ENCODE data around the gene IGFBP4.

DNA sequence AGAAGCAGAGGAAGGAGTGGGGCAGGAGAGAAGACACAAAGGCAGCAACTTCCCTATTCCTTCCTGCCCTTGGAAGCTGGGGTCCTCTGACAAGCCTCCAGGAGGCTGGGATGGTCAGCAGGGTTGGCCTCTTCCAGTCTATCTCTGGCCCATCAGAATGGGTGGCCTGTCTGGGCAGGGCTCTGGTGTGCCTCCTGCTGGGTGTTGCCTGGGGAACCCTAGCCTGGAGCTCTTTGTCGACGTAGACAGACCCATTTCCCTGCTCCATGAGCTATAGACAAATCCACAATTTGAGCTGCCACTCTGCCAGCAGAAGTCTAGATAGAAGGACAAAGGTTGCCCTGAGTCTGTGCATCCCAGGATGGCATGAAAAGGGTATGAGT, 11.4 kb downstream of the IGFBP4 start:
- no peak for TF ChIP-seq EZH2 (IDR thresholded peaks at IDR 0.05; ENCODE audit: borderline replicate concordance, low read length)
- TF ChIP-seq, protein P1, sequence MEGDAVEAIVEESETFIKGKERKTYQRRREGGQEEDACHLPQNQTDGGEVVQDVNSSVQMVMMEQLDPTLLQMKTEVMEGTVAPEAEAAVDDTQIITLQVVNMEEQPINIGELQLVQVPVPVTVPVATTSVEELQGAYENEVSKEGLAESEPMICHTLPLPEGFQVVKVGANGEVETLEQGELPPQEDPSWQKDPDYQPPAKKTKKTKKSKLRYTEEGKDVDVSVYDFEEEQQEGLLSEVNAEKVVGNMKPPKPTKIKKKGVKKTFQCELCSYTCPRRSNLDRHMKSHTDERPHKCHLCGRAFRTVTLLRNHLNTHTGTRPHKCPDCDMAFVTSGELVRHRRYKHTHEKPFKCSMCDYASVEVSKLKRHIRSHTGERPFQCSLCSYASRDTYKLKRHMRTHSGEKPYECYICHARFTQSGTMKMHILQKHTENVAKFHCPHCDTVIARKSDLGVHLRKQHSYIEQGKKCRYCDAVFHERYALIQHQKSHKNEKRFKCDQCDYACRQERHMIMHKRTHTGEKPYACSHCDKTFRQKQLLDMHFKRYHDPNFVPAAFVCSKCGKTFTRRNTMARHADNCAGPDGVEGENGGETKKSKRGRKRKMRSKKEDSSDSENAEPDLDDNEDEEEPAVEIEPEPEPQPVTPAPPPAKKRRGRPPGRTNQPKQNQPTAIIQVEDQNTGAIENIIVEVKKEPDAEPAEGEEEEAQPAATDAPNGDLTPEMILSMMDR (conservative IDR thresholded peaks at IDR 0.05 in 1 of 2, IDR thresholded peaks at IDR 0.05 in 1 of 2; ENCODE audit: extremely low read depth in 1 of 2, insufficient read depth in 1 of 2, low read depth in 1 of 2, low read length in 2 of 2), result no peak

Measured in mammary epithelial cell (primary cell).